ENCODE results near the gene EVC2. TPM values are rescaled to one million over a fixed set of nuclear protein-coding genes. Genes with fewer than 3 reads are reported as not detected.

Gene EVC2
- polyA plus RNA-seq, 1 donor from 2014 or later, result 0.27 TPM

DNA sequence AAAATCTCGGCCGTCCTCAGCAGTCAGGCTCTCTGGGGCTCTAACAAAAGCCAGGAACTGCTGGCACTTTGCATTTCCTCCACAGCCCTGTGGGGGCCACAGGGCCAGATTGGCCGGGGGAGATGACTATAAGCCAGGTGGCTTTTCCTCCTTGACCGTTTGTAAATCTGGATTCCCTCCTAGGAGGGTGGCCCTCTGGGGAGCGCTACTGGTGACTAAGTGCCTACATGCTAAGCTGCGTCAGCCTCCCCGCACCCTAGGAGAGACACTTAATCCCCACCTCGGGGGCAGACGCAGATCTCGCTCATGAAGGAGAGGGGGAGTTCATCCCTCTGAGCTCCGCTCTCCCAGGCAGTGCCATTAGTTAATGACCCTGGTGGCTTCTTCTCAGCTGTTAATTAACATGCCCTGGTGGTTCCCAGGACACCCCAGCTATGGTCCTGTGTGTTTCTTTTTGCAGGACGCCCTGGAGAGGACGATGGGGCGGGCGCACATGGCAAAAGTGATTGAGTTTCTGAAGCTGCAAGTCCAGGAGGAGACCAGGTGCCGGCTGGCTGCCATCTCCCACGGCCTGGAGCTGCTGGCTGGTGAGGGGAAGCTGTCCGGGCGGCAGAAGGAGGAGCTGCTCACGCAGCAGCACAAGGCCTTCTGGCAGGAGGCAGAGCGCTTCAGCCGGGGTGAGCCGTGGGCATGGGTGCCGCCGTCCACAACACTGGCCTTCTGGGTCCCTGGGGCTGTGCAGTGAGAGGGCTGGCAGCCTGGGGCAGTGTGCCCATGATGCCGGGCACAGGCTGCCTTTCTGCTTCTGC, 44.2 kb upstream of the EVC2 start:
- no peaks in the 10 kb centered on the region for H4K20me1 ChIP-seq (ENCODE audit: insufficient read depth)
- H3K79me2 ChIP-seq (replicated peaks; ENCODE audit: insufficient read depth, low read length), result no peaks in the 10 kb centered on the region
- TF ChIP-seq MXI1 (conservative IDR thresholded peaks at IDR 0.05; ENCODE audit: poor library complexity, severe bottlenecking), result no peak
- TF ChIP-seq, protein P1, sequence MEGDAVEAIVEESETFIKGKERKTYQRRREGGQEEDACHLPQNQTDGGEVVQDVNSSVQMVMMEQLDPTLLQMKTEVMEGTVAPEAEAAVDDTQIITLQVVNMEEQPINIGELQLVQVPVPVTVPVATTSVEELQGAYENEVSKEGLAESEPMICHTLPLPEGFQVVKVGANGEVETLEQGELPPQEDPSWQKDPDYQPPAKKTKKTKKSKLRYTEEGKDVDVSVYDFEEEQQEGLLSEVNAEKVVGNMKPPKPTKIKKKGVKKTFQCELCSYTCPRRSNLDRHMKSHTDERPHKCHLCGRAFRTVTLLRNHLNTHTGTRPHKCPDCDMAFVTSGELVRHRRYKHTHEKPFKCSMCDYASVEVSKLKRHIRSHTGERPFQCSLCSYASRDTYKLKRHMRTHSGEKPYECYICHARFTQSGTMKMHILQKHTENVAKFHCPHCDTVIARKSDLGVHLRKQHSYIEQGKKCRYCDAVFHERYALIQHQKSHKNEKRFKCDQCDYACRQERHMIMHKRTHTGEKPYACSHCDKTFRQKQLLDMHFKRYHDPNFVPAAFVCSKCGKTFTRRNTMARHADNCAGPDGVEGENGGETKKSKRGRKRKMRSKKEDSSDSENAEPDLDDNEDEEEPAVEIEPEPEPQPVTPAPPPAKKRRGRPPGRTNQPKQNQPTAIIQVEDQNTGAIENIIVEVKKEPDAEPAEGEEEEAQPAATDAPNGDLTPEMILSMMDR (IDR thresholded peaks at IDR 0.05; ENCODE audit: poor library complexity, severe bottlenecking), result no peak
- no peaks in the 10 kb centered on the region for H3K27me3 ChIP-seq (ENCODE audit: insufficient read depth, low read depth, low read length)
- no peaks in the 10 kb centered on the region for H3K36me3 ChIP-seq (ENCODE audit: insufficient read depth, low read length)
- no peak overlapping the region for H3K9ac ChIP-seq (ENCODE audit: low read length)
- H3K4me3 ChIP-seq (ENCODE audit: low read length), result no peak overlapping the region
- no peak overlapping the region for H3K4me2 ChIP-seq (ENCODE audit: low read length)
- no peaks in the 10 kb centered on the region for H3K9me2 ChIP-seq (ENCODE audit: insufficient read depth, low read length)
- no peaks in the 10 kb centered on the region for H3K9me3 ChIP-seq (ENCODE audit: low read length)
- H3F3A ChIP-seq (ENCODE audit: insufficient read depth, low read length, poor library complexity, severe bottlenecking), result no peaks in the 10 kb centered on the region
- H2AFZ ChIP-seq (ENCODE audit: low read depth, low read length), result no peak overlapping the region
- H3K27ac ChIP-seq (ENCODE audit: low read length), result no peak overlapping the region

DNA sequence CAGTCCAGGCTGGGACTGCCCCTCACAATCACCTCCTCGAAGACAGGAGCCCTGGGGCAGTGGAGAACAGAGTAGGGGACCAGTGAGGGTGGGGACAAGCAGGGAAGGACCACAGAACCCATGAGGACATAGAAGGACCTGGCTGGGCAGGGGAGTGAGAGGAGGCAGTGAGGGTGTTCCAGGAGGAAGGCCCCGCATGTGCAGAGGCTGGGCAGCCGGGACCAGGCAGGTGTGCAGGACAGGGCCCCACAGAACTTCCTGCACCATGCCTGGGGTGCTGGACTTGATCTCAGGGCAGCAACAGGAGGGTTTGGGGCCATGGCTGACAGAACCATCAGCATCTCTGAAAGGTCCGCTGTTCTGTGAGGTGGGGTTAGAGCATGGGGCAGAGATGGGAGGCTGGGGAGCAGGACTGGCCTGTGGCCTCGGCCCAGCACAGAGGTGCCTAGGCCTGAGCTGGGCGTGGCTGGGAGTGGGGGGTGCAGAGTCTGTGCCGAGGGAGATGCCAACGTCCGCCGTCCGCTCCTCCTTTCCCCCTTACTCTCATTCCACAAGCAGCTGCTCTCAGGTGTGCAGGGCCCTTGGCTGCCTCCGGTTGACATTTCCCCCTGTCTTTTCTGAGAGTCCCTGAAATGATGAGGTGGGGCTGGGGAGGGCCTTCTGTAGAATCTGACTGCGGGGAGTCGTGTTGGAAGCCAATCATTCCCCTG, 43.5 kb upstream of the EVC2 start:
- H3K79me2 ChIP-seq (replicated peaks; ENCODE audit: insufficient read depth, low read length), result no peaks in the 10 kb centered on the region
- no peak overlapping the region for H3K9ac ChIP-seq (ENCODE audit: low read length)
- no peaks in the 10 kb centered on the region for H3K36me3 ChIP-seq (ENCODE audit: insufficient read depth, low read length)
- H3K4me3 ChIP-seq (ENCODE audit: low read length), result no peak overlapping the region
- TF ChIP-seq POLR2AphosphoS5 (IDR thresholded peaks at IDR 0.05), result no peak
- TF ChIP-seq EZH2 (IDR thresholded peaks at IDR 0.05; ENCODE audit: borderline replicate concordance, insufficient read depth, low read length, poor library complexity, severe bottlenecking), result no peak
- TF ChIP-seq EP300 (conservative IDR thresholded peaks at IDR 0.05; ENCODE audit: poor library complexity, severe bottlenecking), result no peak
- no peak for TF ChIP-seq MXI1 (conservative IDR thresholded peaks at IDR 0.05; ENCODE audit: poor library complexity, severe bottlenecking)
- TF ChIP-seq, protein P1 (IDR thresholded peaks at IDR 0.05; ENCODE audit: poor library complexity, severe bottlenecking), result no peak
- no peak for TF ChIP-seq TAF1 (IDR thresholded peaks at IDR 0.05; ENCODE audit: low read depth)
- TF ChIP-seq RAD21 (conservative IDR thresholded peaks at IDR 0.05), result no peak
- TF ChIP-seq SMC3 (conservative IDR thresholded peaks at IDR 0.05; ENCODE audit: poor library complexity), result no peak
- TF ChIP-seq, protein P2, sequence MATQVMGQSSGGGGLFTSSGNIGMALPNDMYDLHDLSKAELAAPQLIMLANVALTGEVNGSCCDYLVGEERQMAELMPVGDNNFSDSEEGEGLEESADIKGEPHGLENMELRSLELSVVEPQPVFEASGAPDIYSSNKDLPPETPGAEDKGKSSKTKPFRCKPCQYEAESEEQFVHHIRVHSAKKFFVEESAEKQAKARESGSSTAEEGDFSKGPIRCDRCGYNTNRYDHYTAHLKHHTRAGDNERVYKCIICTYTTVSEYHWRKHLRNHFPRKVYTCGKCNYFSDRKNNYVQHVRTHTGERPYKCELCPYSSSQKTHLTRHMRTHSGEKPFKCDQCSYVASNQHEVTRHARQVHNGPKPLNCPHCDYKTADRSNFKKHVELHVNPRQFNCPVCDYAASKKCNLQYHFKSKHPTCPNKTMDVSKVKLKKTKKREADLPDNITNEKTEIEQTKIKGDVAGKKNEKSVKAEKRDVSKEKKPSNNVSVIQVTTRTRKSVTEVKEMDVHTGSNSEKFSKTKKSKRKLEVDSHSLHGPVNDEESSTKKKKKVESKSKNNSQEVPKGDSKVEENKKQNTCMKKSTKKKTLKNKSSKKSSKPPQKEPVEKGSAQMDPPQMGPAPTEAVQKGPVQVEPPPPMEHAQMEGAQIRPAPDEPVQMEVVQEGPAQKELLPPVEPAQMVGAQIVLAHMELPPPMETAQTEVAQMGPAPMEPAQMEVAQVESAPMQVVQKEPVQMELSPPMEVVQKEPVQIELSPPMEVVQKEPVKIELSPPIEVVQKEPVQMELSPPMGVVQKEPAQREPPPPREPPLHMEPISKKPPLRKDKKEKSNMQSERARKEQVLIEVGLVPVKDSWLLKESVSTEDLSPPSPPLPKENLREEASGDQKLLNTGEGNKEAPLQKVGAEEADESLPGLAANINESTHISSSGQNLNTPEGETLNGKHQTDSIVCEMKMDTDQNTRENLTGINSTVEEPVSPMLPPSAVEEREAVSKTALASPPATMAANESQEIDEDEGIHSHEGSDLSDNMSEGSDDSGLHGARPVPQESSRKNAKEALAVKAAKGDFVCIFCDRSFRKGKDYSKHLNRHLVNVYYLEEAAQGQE (IDR thresholded peaks at IDR 0.05; ENCODE audit: borderline replicate concordance), result no peak
- H3K4me2 ChIP-seq (ENCODE audit: low read length), result no peak overlapping the region
- no peaks in the 10 kb centered on the region for H3K27me3 ChIP-seq (ENCODE audit: insufficient read depth, low read depth, low read length)
- no peaks in the 10 kb centered on the region for H3K9me3 ChIP-seq (ENCODE audit: low read length)
- H3F3A ChIP-seq (ENCODE audit: insufficient read depth, low read length, poor library complexity, severe bottlenecking), result no peaks in the 10 kb centered on the region
- H2AFZ ChIP-seq (ENCODE audit: low read depth, low read length), result no peak overlapping the region
- H3K27ac ChIP-seq (ENCODE audit: low read length), result no peak overlapping the region
- no peaks in the 10 kb centered on the region for H4K20me1 ChIP-seq (ENCODE audit: insufficient read depth)
- H3K9me2 ChIP-seq (ENCODE audit: insufficient read depth, low read length), result no peaks in the 10 kb centered on the region
